HG03060 (cell line): Measurements from ENCODE around the gene PLA2G2F.

ENCODE experiments used
- ATAC-seq: cut with Tn5 transposase; IDR thresholded peaks from one replicate; pipeline ENCODE4 v1.9.1; 2021; ENCODE audit warnings: low read depth, moderate number of reproducible peaks; ENCODE audit not compliant: unreplicated experiment

Gene PLA2G2F

DNA sequence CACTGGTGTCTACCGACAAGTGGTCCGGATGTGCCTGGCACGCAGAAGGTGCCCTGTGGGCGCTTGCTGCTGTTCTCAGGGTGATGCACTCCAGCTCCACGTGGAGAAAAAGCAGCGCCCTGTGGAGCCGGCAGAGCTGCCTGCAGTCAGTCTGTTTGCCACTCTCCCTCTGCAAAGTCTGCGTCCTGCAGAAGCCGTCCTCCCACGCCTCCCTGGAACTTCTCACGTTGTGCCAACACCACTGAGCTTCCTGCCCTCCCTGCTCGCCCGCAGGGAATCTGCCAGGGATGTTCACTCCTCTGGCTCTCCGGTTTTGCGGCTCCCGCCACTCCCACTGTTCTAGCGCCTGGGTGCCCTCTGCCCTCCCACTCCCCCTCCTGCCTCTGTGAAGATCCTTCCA, 26.9 kb downstream of the PLA2G2F start:
- ATAC-seq: no peak

DNA sequence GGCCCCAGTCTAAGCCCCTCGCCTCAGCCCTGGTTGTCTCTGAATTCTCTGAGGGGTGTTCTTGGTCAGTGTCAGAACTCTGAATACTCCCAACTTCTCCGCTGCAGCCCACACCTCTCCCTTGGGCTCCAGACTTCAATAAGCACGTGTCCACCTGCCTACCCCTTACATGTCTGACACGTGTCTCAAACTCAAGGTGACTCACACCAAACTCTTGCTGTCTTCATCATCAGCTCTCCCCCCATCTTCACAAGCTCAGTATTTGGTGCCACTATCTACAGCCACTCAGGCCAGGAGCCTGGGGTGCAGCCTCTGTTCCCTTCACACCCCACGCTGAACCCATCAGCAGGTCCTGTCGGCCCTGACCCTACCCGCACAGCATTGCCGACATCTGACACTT, 28.0 kb downstream of the PLA2G2F start:
- ATAC-seq: no peak

GRCh38 chr1:20168564-20169491, 29.7 kb downstream of the PLA2G2F start:
- no peak for ATAC-seq

GRCh38 chr1:20169932-20170331, 30.8 kb downstream of the PLA2G2F start:
- no peak for ATAC-seq

GRCh38 chr1:20172033-20172590, 33.0 kb downstream of the PLA2G2F start:
- ATAC-seq: no peak

- ATAC-seq: no peak
Observed at GRCh38 chr1:20174937-20175666, 36.0 kb downstream of the PLA2G2F start.

GRCh38 chr1:20178634-20179370, 39.7 kb downstream of the PLA2G2F start:
- ATAC-seq: no peak

GRCh38 chr1:20179371-20180128, 40.4 kb downstream of the PLA2G2F start:
- no peak for ATAC-seq

DNA sequence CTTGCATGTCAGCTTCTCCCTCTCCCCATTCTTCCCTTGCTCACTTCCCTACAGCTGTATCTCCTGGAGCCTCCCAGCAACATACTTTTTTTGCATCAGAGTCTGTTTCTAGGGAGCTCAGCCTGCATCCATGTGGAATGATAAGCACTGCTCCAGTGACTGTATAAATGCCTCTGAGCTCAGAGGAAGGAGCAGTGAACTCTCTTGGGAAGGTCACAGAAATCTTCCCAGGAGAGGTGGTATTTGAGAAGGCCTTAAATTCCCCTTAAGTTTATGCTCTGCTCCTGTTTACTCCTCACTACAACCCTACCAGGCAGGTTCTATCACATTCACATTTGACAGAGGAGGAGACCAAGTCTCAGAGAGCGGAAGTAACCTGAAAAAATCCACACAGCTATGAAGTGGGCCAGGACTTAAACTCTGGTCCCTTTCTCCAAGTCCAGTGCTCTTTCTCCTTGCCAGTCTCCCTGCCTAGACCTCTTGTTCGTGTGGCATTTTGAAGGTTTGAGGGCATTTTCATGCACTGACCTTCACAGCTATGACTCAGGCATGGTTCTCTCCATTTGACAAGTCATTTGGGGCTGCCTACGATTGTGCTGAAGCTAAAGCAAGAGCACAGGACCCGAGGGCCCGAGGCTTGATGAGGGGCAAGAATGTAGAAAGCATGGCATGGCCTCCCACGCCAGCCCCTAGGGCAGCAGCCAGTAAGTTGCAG, 41.2 kb downstream of the PLA2G2F start:
- no peak for ATAC-seq

GRCh38 chr1:20180844-20181207, 41.7 kb downstream of the PLA2G2F start:
- ATAC-seq: no peak

DNA sequence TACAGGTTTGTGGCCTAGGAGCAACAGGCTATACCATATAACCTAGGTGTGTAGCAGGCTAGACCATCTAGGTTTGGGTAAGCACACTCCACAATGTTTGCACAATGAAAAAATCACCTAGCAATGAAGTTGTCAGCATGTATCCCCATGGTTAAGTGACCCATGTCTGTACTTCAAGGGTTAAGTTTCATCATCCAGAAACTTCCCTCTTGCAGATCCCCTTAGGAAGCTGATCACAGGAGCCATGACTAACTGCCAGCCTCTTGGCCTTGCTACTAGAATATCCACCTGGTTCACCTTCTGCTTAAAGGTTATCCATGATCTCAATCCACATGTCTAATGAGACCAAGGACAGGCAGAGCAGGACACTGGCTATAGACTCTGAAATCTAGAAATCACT, 43.3 kb downstream of the PLA2G2F start:
- ATAC-seq: no peak

DNA sequence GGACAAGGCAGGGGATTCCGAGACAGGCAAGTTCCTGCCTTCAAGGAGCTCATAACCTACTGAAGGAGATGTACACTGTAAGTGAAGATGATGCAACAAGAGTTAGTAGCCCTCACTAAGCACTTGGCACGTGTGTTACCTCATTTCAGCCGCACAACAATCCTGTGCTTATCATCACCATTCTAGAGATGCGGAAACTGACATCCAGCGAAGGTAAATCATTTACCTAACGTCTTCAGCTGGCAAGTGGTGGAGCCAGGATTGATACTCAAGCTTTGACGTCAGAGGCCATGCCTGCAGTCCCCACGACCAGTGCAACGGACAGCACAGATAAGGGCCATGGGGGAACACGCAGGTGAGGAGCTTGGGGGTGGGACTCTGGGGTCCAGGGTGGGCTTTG, 43.9 kb downstream of the PLA2G2F start:
- ATAC-seq: no peak

DNA sequence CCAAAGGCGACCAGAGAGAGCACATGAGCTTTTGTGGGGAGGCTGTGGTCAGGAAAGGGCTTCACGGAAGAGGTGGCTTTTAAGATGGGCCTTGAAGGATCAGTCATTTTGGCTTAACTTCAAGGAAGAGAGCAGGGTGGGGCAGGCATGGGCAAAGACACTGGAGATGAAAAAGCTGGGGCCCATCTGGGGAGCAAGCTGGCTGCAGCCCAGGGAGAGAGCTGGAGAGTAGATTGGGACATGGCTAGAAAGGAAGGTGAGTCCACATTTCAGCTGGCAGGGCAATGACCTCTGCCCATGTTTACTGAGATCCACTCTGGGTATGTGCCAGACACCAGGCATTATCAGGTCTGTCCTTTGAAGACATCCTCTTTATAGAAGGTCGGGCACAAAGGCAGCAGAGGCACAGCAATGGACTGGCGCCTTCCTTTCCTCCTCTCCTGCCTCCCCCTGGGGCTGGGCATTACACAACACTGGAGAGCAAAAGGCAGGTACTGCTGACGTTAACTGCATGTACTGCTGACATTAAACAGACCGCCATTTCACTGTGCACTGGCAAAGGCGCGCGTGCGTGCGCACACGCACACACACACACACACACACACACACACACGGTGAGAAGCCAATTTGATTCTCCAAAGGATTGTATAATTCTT, 44.6 kb downstream of the PLA2G2F start:
- ATAC-seq: no peak

DNA sequence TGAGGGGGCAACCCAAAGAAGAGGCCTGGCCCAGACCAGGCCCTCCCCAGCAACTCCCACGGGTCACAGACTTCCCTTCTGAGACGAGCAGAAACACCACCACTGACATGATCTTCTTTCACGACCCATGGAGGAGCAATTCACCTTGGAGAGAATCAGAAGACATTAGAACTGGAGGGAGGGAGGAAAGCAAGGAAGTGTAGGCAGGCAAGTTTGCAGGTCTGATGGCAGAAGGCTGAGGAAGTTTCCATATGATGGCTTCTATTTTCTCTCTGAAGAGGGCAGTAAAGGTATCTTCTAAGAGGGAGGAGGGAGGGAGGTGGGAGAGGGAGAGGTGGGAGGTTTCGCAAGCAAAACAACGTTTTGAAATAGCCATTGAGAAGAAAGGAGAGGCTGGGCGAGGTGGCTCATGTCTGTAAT, 45.4 kb downstream of the PLA2G2F start:
- no peak for ATAC-seq

- ATAC-seq: no peak
Observed at GRCh38 chr1:20184997-20185833, 46.1 kb downstream of the PLA2G2F start.

DNA sequence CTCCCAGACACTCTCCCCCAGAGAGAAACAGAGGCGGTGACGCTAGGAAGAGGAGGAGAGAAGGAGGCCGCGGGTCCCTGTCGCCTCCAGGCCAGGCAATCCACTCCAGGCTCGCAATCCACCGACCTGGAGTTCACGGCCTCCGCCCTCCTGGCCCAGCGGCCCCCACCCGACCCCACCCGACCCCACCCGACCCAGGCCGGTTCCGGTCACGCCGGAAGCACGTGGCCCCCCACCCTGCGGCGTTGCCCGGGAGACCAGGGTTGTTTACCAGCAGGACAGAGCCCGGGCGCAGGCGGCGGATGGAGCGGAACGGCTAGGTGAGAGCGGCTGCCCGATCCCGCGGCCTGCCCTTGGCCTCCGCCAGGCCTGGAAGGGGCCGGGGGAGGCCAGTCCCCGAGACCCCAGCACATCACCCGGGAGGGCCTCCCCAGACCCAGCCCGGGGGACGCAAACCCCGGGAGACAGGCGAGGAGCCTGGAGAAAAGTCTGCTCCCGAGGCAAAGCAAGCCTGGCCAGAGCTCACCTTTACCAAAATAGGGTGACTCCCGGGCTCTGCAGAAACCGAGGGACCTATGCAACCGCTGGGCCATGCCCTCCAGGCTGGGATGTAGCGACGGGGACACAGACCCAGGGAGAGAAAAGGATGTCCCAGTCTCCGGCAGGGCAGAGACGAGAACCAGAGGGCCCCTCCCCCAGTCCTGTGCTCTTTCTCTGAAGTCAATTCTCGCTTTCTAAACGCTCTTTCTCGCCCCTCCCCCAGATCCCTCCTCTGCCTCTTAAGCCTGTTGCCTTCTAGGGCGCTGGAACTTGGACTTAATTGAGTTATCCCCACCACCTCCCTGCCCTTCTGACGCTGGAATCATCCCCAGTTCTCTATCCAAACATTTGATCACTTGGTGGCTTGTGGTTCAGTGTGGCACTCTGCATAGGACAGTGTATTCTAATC, 47.0 kb downstream of the PLA2G2F start, which contains the start of the genes PLA2G2C and UBXN10:
Gene PLA2G2C, minus strand, starts transcription at position 685 of the 949 bp plus-strand sequence. CDS start 9,155 bp downstream, outside the sequence.
Gene UBXN10, plus strand, starts transcription at position 263 of the 949 bp plus-strand sequence. CDS start 4,466 bp downstream, outside the sequence.
- ATAC-seq: no peak
